Neural cell (in vitro differentiated cells): ENCODE results near the gene USP48. TPM values are rescaled to one million over a fixed set of nuclear protein-coding genes. Genes with fewer than 3 reads are reported as not detected.

Source experiments
- H2AFZ ChIP-seq: fragments of 200-600, 300-800 bp; sonication (generic), shearing (Covaris generic); 2 replicates; pipeline ENCODE4 v1.6.0; 2014; ENCODE audit warnings: low read depth, mild to moderate bottlenecking, antibody characterized with exemption, low read length, moderate library complexity
- H3F3A ChIP-seq: fragments of 200-600 bp; shearing (Covaris generic); 2 replicates; pipeline ENCODE4 v1.6.1; 2016; ENCODE audit warnings: mild to moderate bottlenecking, moderate library complexity, mixed read lengths, antibody characterized with exemption, low read length; ENCODE audit not compliant: insufficient read depth, poor library complexity, severe bottlenecking
- H3K27ac ChIP-seq: fragments of 200-600, 300-800 bp; sonication (generic), shearing (Covaris generic); 2 replicates; pipeline ENCODE4 v1.5.1; 2014; ENCODE audit warnings: mild to moderate bottlenecking, low read length, moderate library complexity
- H3K27me3 ChIP-seq: fragments of 300-800, 200-600 bp; sonication (generic), shearing (Covaris generic); 2 replicates; pipeline ENCODE4 v1.6.0; 2014; ENCODE audit warnings: mild to moderate bottlenecking, low read depth, low read length, moderate library complexity; ENCODE audit not compliant: insufficient read depth
- H3K36me3 ChIP-seq: fragments of 300-800, 200-600 bp; sonication (generic), shearing (Covaris generic); 2 replicates; pipeline ENCODE4 v1.5.1; 2014; ENCODE audit warnings: mild to moderate bottlenecking, antibody characterized with exemption, low read length, moderate library complexity; ENCODE audit not compliant: insufficient read depth
- H3K4me2 ChIP-seq: fragments of 300-800, 200-600 bp; sonication (generic), shearing (Covaris generic); 2 replicates; pipeline ENCODE4 v1.6.0; 2014; ENCODE audit warnings: mild to moderate bottlenecking, low read length
- H3K4me3 ChIP-seq: fragments of 300-800, 200-600 bp; sonication (generic), shearing (Covaris generic); 2 replicates; pipeline ENCODE4 v1.5.1; 2014; ENCODE audit warnings: mild to moderate bottlenecking, low read length, moderate library complexity
- H3K79me2 ChIP-seq: fragments of 200-600 bp; shearing (Covaris generic); replicated peaks from 2 replicates; pipeline ENCODE4 v1.6.0; 2014; ENCODE audit warnings: mild to moderate bottlenecking, low read length, moderate library complexity; ENCODE audit not compliant: insufficient read depth
- H3K9ac ChIP-seq: fragments of 300-800, 200-600 bp; sonication (generic), shearing (Covaris generic); 2 replicates; pipeline ENCODE4 v1.6.1; 2016; ENCODE audit warnings: mild to moderate bottlenecking, low read length, mixed read lengths
- H3K9me2 ChIP-seq: fragments of 200-600 bp; shearing (Covaris generic); 2 replicates; pipeline ENCODE4 v1.6.1; 2016; ENCODE audit warnings: mild to moderate bottlenecking, low read length, mixed read lengths; ENCODE audit not compliant: insufficient read depth
- H3K9me3 ChIP-seq: fragments of 200-600, 300-800 bp; sonication (generic), shearing (Covaris generic); 2 replicates; pipeline ENCODE4 v1.6.1; 2016; ENCODE audit warnings: mild to moderate bottlenecking, mixed run types, low read length, moderate library complexity, mixed read lengths
- H4K20me1 ChIP-seq: fragments of 200-600 bp; shearing (Covaris generic); 2 replicates; pipeline ENCODE4 v1.6.1; 2016; ENCODE audit warnings: mild to moderate bottlenecking, mixed run types; ENCODE audit not compliant: insufficient read depth
- CTCF ChIP-seq: fragments of 450-650 bp; IDR thresholded peaks from 2 replicates; pipeline ENCODE4 v1.5.1; 2014; ENCODE audit warnings: antibody characterized with exemption, mild to moderate bottlenecking, moderate library complexity; ENCODE audit not compliant: poor library complexity, severe bottlenecking
- EP300 ChIP-seq: fragments of 450-650 bp; conservative IDR thresholded peaks from 2 replicates; pipeline ENCODE4 v1.6.1; 2014; ENCODE audit warnings: antibody characterized with exemption, mild to moderate bottlenecking, moderate library complexity; ENCODE audit not compliant: poor library complexity, severe bottlenecking
- EZH2 ChIP-seq: fragments of 200-600, 300-800 bp; shearing (Covaris generic), sonication (generic); IDR thresholded peaks from 2 replicates; pipeline ENCODE4 v1.6.1; 2014; ENCODE audit warnings: antibody characterized with exemption, low read length, borderline replicate concordance, mild to moderate bottlenecking; ENCODE audit not compliant: insufficient read depth, poor library complexity, severe bottlenecking
- MXI1 ChIP-seq: fragments of 450-650 bp; conservative IDR thresholded peaks from 2 replicates; pipeline ENCODE4 v1.6.1; 2014; ENCODE audit warnings: antibody characterized with exemption, mild to moderate bottlenecking; ENCODE audit not compliant: poor library complexity, severe bottlenecking
- POLR2AphosphoS5 ChIP-seq: IDR thresholded peaks from 2 replicates; pipeline ENCODE4 v1.6.1; 2012
- RAD21 ChIP-seq: fragments of 450-650 bp; conservative IDR thresholded peaks from 2 replicates; pipeline ENCODE4 v1.6.1; 2014; ENCODE audit warnings: antibody characterized with exemption, mild to moderate bottlenecking, moderate library complexity
- REST ChIP-seq: IDR thresholded peaks from 2 replicates; pipeline ENCODE4 v1.6.1; 2012; ENCODE audit warnings: borderline replicate concordance
- SMC3 ChIP-seq: fragments of 450-650 bp; conservative IDR thresholded peaks from 2 replicates; pipeline ENCODE4 v1.6.1; 2014; ENCODE audit warnings: antibody characterized with exemption, mild to moderate bottlenecking, moderate library complexity; ENCODE audit not compliant: poor library complexity
- TAF1 ChIP-seq: IDR thresholded peaks from 2 replicates; pipeline ENCODE4 v1.6.1; 2012; ENCODE audit warnings: low read depth
- polyA plus RNA-seq: library from polyadenylated mRNA; depleted of rRNA; stranded (reverse); fragments of >200 nt; gene quantifications from 2 replicates; pipeline ENCODE4 v1.2.3, GENCODE V29; 2014

The USP48 gene
- polyA plus RNA-seq, 1 donor from 2014 or later, result 67.2 TPM

GRCh38 chr1:21804536-21804935 lies 21.6 kb upstream of the USP48 start:
- no peaks in the 10 kb centered on the region for H3K27me3 ChIP-seq
- H3K9ac ChIP-seq, result no peak overlapping the region
- no peak overlapping the region for H3K4me3 ChIP-seq
- H3K9me2 ChIP-seq, result no peaks in the 10 kb centered on the region
- no peaks in the 10 kb centered on the region for H4K20me1 ChIP-seq
- no peaks in the 10 kb centered on the region for H3K79me2 ChIP-seq
- H3K27ac ChIP-seq, result no peak overlapping the region
- TF ChIP-seq EP300, result no peak
- no peak for TF ChIP-seq REST
- no peak for TF ChIP-seq TAF1
- no peak for TF ChIP-seq RAD21
- TF ChIP-seq POLR2AphosphoS5, result no peak
- H3K9me3 ChIP-seq, result no peaks in the 10 kb centered on the region
- no peak overlapping the region for H3K4me2 ChIP-seq
- no peaks in the 10 kb centered on the region for H3F3A ChIP-seq
- no peak overlapping the region for H2AFZ ChIP-seq
- H3K36me3 ChIP-seq, result no peaks in the 10 kb centered on the region

- H3K9ac ChIP-seq, result no peak overlapping the region
- no peaks in the 10 kb centered on the region for H3K9me2 ChIP-seq
- no peak overlapping the region for H3K4me3 ChIP-seq
- no peak for TF ChIP-seq TAF1
- no peak for TF ChIP-seq RAD21
- TF ChIP-seq REST, result no peak
- TF ChIP-seq EZH2, result no peak
- TF ChIP-seq SMC3, result no peak
- TF ChIP-seq MXI1, result no peak
- TF ChIP-seq CTCF, result no peak
- TF ChIP-seq POLR2AphosphoS5, result no peak
- no peak for TF ChIP-seq EP300
- H4K20me1 ChIP-seq, result no peaks in the 10 kb centered on the region
- H3F3A ChIP-seq, result no peaks in the 10 kb centered on the region
- no peak overlapping the region for H3K4me2 ChIP-seq
- H3K27ac ChIP-seq, result no peak overlapping the region
- H3K9me3 ChIP-seq, result no peaks in the 10 kb centered on the region
- no peak overlapping the region for H2AFZ ChIP-seq
- H3K79me2 ChIP-seq, result no peaks in the 10 kb centered on the region
- H3K27me3 ChIP-seq, result no peaks in the 10 kb centered on the region
- H3K36me3 ChIP-seq, result no peaks in the 10 kb centered on the region
These were observed 18.2 kb upstream of the USP48 start for GRCh38 chr1:21801100-21801499.
